ENCODE results near the gene LIAS.

Gene LIAS

DNA sequence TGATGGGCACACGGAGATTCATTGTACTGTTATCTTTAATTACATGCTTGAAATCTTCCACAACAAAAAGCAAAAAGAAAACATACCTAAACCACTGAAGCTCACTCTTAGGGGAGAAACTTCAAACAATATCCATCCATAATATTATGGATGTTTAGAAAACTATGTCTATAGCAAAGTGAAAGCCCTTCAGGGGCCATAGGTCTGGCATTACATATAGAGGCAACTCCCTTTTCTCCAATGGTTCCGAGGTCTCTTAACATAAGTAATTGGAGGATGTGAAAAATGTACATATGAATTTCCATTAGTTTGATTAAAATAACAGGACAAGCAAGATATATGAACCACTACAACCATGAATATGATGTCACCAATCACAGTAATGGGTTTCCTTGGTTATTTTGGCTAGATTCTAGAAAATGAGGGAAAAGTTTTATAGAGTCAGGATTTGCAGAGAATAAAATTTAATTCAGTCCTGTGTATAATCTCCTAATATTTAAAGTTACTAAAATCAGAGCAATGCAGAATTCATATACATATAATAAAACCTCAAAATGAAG, 57.6 kb downstream of the LIAS start:
- no peak for DNase-seq
- intact Hi-C loops (cut with DNase I; ENCODE audit: low total_unique reads), result no loop called here
- Histone ChIP-seq H3K4me1 (peaks cover 0 to 4% (median 0%) of the 10 kb centered on the region in 4 donors), H3K27me3 (no peaks in the 10 kb centered on the region), H3K9me3 (no peaks in the 10 kb centered on the region), H3K4me3 (no peak overlapping the region), H3K27ac (no peak overlapping the region), H3K36me3 (peaks cover 14 to 40% (median 39%) of the 10 kb centered on the region in 3 donors)
- no peak for TF ChIP-seq CTCF (IDR thresholded peaks at IDR 0.05)

GRCh38 chr4:39518484-39518883, 59.6 kb downstream of the LIAS start:
- Histone ChIP-seq H3K27me3 (no peaks in the 10 kb centered on the region), H3K4me3 (no peak overlapping the region), H3K27ac (no peak overlapping the region), H3K4me1 (peaks cover 0 to 20% (median 0%) of the 10 kb centered on the region in 4 donors), H3K9me3 (no peaks in the 10 kb centered on the region), H3K36me3 (peaks cover 11 to 34% (median 22%) of the 10 kb centered on the region in 3 donors)
- intact Hi-C loops (cut with DNase I; ENCODE audit: low total_unique reads), result no loop called here
- TF ChIP-seq CTCF (IDR thresholded peaks at IDR 0.05), result no peak
- DNase-seq, result no peak

- no peaks in the 10 kb centered on the region for H3K9me3 ChIP-seq
- no peaks in the 10 kb centered on the region for H3K27me3 ChIP-seq
- H3K4me1 ChIP-seq, result peaks cover 0 to 40% (median 5%) of the 10 kb centered on the region in 4 donors
- H3K4me3 ChIP-seq, result no peak overlapping the region
- H3K36me3 ChIP-seq, result peaks cover 11 to 24% (median 14%) of the 10 kb centered on the region in 3 donors
- no peak for DNase-seq
- no peak for TF ChIP-seq CTCF (IDR thresholded peaks at IDR 0.05)
- no peak overlapping the region for H3K27ac ChIP-seq
- intact Hi-C loops (cut with DNase I; ENCODE audit: low total_unique reads), result no loop called here
Observed at GRCh38 chr4:39521253-39521919, 62.5 kb downstream of the LIAS start.

DNA sequence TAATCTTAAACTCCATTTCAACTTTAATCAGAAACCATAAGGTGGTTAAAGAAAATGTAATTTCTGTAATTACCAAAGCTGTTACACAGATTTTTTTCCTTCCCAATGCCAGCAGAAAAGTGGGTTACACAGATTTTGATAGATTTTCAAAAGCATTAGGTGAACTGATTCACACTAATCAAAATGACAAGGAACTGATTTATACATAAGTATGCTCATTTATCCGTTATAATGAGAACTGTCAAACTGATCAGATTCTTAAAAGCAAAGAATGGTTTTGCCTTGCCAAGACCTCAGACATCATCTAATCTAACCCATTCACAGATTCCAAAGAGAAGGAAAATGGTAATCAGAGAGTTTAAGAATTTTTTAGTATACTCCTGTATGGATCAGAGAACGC, 63.2 kb downstream of the LIAS start:
- no peak for TF ChIP-seq CTCF (IDR thresholded peaks at IDR 0.05)
- Histone ChIP-seq H3K36me3 (peaks cover 11 to 24% (median 14%) of the 10 kb centered on the region in 3 donors), H3K9me3 (no peaks in the 10 kb centered on the region), H3K27ac (no peak overlapping the region), H3K4me3 (no peak overlapping the region), H3K4me1 (peaks cover 0 to 40% (median 5%) of the 10 kb centered on the region in 4 donors), H3K27me3 (no peaks in the 10 kb centered on the region)
- no peak for DNase-seq
- intact Hi-C loops (cut with DNase I; ENCODE audit: low total_unique reads), result no loop called here

- peaks cover 3 to 10% (median 7%) of the 10 kb centered on the region in 3 donors for H3K36me3 ChIP-seq
- TF ChIP-seq CTCF (IDR thresholded peaks at IDR 0.05), result no peak
- no peaks in the 10 kb centered on the region for H3K27me3 ChIP-seq
- DNase-seq, result no peak
- no peak overlapping the region for H3K4me3 ChIP-seq
- intact Hi-C loops (cut with DNase I; ENCODE audit: low total_unique reads), result no loop called here
- H3K27ac ChIP-seq, result no peak overlapping the region
- H3K9me3 ChIP-seq, result no peaks in the 10 kb centered on the region
- peaks cover 0 to 50% (median 12%) of the 10 kb centered on the region in 4 donors for H3K4me1 ChIP-seq
Observed at GRCh38 chr4:39524161-39524957, 65.5 kb downstream of the LIAS start.
